Stimulated activated CD4-positive, alpha-beta T cell treated with anti-CD3 and anti-CD28 coated beads, TNF-alpha, amount 100 ng/mL, for 48 hours (primary cell): ENCODE results near the gene SLC6A17.
A peak's percentile ranks its signal among the peaks of the same experiment; 100 is the strongest.

Experiments
- DNase-seq, 3 donors: peaks; one replicate each; pipeline ENCODE4 v3.0.0-alpha.2; 2020; ENCODE audit warnings: low read depth in 3 of 3

The SLC6A17 gene

DNA sequence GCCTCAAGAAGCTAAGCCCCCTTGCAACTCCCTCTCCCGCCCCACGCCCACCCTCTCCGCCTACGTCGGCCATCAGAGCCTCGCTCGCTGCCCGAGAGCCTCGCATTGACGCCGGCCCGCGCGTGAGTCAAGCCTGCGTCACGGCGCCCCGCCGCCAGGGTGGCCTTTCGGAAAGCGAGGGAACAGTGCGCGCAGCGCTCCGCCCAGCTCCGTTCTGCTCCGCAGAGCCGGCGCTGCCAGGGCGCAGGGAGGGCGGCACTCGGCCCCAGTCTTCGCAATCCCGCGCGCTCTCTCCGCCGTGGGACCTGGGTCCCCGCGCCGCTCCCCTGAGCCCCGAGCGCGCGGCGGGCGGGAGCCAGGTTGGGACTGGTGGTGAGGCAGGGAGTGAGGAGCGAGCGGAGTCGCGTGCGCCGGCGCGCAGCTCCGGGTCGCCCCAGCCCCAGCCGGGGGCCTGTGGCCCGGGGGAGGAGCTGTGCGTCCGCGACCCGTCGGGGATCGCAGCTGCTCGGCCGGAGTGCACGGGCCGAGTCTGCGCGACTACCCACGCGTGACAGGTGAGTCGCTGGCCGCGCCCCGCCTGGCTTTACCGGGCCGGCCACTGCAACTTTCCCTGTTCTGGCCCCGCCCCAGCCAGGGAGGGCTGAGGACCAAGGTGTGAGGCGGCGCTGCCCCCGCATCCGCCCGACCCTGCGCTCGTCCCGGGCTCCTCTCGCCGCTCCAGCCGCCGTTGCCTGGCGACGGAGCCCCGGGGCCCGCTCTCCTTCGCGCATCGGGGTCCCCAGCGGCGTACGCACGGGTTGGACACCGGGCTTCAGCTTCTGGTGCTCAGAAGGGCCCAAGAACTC is at the start of gene SLC6A17:
TSS of gene SLC6A17 (plus strand) at position 165 of the 845 bp plus-strand sequence. CDS start 16,436 bp downstream, outside the sequence.
- peak; percentile 23 to 56 (median 48) for DNase-seq

DNA sequence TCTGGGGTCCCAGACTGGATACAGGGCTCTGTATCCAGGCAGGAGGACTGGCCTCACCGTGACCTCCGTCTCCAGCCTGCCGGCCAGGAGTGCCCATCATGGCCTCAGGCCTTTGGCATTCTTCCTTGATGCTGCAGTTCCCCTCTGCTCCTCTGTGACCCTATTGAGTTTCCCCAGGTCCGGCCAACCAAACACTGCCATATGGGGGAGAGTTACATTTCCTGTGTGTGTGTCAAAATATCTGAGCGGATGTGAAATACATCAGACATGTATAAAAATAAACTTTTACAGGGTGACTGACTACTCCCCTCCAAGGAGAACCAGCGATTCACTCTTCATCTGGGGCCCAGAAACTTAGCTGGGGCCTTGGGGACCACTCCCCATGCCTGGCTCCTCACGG is 48.2 kb upstream of the SLC6A17 start:
- DNase-seq = no peak

DNA sequence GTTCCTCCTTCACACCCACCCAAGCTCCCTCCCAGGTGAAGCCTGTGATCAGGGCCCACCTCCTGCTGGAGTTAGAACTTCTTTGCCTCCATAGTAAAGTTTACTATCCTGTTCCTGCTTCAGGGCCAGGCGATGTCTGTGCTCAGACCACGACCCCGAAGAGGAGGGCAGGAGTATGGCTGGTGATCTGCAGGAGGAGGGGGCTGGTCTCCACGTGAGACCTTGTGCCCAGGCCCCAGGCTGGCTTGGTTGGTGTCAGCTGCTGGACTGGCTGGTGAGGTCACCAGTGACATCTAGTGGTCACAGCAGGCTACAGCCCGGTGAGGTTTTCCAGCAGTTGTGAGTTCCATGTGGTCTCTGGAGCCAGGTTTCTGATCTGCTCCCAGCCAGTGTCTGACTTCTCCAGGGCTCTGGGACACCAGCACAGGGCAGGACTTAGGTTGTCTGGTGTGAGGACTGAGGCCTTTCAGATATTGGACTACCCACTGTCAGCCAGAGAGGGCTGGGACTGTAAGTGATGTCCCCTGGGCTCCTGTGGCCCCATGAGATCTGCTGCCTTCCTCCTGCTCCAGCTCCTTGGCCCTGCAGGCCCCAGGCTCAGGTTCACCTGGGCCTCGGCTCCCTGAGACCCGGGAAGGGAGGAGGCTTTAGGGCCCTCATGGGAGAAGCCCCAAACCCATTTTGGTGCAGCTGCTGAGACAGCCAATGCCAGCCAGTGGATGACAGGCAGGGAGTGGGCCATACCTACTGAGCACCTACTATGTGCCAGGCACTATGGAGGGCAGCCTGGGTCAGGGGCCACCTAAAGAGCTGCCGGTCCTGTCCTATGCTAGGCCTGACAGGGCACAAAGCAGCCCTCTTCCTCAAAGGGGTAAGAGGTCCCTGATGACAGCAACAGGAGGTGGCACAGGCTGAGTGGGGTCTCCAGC is 44.0 kb upstream of the SLC6A17 start:
- peak; percentile 32 to 43 (median 36) for DNase-seq

DNA sequence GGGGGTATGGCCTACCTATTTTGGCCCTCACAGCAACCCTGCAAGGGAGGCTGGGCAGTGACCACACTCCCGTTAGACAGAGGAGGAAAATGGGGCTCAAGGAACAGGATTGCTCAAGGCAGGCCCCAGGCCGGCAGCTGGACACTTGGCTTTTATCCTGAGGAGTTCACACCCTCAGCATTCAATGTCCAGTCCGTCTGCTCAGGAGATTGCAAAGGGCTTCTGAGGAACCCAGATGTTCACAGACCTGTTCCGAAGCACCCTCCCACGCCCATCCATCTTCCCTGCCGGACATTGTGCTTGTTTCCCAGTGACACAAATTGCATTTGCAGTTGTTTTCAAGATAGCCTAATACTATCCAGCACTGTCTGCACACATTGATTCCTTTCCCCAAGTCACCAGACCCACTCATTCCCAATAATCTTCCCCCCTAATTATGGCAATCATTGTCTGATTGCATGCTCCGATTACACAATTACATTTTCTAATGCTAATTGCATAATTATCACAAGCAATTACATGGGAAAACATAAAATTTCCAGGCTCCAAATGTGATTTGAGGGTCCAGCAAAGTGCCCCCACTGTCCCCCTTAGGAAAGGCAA is 42.3 kb upstream of the SLC6A17 start:
- no peak for DNase-seq

DNA sequence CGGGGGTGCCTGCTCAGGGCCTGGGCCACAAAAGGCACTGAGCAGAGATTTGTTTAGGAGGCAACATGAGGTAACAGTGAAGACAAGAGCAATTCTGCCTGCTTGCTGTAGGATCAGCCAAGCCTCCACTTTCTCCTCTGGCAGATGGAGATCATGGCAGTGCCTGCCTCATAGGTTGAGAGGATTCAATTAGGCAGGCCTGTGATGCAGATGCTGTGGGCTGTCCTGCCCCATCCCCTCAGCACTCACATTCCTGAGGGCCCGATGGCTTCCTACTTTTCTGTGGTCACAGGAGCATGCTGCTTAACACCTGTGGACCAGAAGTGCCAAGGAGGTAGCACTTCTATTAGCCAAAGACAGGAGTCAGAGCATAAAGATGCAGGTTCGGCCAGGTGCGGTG is 39.2 kb upstream of the SLC6A17 start:
- no peak for DNase-seq

DNA sequence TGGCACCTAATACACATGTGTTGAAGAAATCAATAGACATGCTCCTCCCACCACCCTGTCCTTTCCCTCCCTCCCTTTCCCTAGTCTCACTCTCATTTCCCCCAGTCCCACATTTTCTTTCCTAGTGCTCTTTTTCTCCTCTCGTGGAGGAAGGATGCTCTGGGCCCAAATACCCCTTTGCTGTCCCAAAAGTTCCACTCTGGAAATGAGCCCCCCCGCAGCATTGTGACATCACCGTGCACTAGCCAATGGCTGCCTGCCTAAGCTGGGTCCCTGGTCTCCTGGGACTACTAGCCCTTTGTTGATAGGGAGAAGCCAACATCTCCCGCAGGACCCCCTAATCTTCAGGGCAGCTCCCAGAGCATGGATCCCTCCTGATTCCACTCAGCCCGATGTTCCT is 38.2 kb upstream of the SLC6A17 start, which contains the start of gene UBL4B:
TSS of gene UBL4B (plus strand) at position 301 of the 400 bp plus-strand sequence. CDS start at position 393, 92 bp downstream.
- no peak for DNase-seq

DNA sequence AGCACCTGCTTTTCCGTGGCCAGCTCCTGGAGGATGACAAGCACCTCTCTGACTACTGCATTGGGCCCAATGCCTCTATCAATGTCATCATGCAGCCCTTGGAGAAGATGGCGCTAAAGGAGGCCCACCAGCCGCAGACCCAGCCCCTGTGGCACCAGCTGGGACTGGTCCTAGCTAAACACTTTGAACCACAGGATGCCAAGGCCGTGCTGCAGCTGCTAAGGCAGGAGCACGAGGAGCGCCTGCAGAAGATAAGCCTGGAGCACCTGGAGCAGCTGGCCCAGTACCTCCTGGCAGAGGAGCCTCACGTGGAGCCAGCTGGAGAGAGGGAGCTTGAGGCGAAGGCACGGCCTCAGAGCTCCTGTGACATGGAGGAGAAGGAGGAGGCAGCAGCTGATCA is 37.6 kb upstream of the SLC6A17 start:
- DNase-seq = no peak

DNA sequence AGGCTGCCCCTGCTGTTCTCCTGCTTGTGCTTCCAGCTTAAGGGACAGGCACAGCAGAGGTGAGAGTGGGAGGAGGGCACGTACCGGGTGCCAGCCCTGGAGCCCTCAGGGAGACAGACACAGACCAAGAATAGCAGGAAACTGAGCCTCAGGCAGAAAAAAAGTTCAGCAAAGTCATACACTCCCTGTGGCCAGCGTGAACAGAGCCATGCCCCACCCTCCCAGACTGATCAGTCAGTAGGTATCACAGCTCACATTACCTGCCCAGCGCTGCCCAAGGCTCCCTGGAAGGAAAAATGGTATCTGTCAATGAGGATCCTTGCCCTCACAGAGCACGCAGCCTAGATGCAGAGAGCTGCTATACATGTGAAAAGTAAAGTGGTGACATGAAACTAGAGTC is 36.7 kb upstream of the SLC6A17 start:
- no peak for DNase-seq

DNA sequence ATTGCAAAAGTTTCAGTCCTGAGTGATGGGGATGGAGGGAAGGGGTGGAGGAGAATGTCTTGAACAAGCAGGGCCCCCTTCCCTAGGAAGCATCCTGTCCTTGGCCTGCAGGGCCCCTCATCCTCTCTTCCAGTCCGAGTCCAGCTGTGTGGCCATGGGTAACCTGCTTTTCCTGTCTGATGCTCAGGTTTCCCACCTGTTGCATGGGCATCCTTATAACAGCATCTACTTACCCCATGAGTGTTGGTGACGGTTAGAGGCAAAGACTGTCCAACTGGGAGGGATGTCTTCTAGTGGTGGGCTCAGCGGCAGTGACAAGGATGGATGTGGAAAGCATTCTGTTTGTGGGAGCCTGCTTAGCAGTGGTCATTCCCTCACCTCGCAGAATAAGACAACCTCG is 36.1 kb upstream of the SLC6A17 start:
- no peak for DNase-seq

DNA sequence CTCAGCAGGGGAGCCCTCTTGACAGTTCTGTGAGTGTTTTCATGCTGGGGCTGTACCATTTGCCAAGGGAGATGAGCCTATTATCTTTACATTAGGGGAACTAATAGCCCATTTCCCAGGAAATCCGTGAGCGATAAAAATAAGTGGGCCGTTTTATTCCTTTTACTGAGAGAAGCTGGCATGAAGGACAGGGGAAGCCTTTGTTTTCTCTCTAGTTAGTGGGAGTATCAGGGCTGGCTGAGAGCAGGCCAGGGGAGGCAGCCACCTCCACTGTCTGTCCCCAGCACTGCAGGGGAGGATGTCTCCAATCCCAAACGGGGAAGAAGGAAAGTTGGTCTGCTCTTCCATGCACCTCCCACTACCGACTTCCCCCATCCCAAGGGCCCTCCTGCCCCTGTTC is 35.5 kb upstream of the SLC6A17 start:
- no peak for DNase-seq

DNA sequence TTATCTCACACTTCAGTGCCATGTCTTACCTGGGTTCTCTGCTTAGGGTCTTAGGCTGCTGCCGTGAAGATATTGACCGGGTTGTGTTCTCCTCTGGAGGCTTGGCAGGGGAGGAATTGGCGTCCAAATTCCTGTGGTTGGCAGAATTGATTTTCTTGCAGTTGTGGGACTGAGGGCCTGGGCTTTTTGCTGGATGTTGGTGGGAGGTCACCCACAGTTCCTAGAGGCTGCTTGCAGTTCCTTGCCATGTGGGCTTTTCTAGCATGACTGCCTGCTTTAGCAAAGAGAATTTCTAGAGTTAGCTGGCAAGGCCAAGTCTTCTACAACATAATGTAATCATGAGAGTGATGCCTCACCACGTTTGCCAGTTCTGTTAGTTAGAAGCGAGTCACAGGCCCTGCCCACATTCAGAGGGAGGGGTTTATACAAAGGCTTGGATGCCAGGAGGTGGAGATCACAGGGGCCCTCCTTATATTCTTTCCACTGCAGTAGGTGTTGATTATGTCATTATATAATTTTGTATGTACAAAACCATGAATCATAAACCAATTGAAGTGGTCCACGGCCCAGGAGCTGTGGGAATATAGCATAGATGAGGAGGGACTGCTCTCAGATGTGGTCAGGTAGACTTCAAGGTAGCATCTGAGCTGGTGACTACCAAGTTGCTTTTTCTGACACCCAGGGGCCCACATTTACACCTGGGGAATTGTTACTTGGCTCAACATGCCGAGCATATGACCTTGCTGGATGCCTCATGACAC is 31.5 kb upstream of the SLC6A17 start:
- DNase-seq = peak in 1 of 3 donors; percentile 23

DNA sequence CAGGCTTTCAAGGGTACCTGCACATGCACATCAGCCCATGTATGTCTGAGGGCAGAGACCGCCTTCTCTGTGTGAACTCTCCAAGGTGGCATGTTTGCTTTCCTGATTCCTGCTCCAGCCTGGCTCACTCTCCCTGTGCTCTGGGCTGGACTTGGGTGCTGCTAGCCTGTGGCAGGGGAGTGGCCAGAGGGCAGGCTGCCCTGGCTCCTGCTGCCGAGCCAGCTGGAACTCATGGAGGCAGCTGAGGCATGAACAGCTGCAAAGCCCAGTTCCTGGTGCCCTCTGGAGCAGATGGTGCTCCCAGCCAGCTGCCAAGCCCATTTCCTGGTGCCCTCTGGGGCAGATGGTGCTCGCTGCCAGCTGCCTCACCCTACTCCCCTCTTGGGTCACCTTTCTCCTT is 30.5 kb upstream of the SLC6A17 start:
- DNase-seq = no peak

DNA sequence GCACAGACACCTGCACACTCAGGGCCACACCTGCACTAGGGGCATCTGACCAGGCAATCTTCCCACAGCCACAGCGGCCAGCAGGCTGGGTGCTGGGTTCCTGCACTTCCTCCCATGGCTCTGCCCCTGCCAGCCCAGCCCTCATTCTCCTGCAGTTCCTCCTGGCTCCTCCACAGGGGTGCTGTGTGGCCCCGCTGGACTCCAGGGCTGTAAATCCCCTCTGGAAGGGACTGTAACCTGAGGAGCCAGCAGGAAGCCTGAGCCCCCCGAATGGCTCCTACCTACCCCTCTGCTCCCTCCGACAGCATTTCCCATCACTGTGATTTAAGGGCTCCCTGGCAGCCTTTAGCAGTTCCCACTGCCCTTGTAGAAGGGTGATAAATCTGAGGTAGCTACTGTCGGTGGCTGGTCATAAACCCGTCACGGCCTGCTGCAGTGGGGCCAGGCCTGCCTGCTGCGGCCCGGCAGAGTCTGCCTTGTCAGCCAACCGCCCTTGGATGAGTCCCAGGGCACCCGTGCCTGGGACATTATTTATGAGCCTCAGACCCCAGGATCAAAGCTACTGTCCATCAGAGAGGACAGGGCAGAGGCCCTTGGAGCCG is 29.2 kb upstream of the SLC6A17 start:
- no peak for DNase-seq

DNA sequence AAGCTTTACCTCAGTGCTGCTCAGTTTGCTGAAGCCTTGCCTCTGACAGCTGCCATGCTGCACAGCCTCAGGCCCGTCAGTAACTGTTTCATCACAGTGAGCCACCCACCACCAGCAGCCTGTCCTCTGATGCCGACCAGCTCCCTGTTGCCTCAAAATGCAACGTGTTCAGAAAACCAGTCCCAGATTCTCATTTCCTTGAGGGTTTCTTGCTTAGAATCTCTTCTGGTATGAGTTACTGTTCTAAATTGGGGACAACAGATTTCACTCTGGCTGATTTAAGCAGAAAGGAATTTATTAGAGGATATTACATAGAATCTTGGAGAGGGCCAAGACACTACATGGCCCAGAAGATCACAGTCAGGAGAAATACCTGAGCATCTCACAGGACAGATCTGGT is 27.1 kb upstream of the SLC6A17 start:
- no peak for DNase-seq

DNA sequence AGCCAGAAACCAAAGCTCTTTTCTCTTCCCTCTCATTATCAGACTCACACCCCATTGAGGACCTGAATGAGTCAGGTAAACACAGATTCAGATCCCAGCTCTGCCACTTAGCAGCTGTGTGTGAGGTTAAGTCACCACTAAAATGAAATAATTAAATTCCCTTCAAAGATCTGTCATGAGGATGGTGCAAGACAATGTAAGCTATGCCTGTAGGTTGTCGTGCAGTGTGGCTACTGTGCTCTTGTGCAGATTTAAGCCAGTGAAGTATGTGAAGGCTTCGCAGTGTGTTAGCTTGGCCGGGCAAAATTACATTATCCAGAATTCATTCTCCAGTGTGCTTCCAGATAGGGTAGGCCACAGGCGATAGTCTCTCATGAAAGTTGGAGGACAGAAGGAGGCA is 24.5 kb upstream of the SLC6A17 start:
- DNase-seq = no peak

DNA sequence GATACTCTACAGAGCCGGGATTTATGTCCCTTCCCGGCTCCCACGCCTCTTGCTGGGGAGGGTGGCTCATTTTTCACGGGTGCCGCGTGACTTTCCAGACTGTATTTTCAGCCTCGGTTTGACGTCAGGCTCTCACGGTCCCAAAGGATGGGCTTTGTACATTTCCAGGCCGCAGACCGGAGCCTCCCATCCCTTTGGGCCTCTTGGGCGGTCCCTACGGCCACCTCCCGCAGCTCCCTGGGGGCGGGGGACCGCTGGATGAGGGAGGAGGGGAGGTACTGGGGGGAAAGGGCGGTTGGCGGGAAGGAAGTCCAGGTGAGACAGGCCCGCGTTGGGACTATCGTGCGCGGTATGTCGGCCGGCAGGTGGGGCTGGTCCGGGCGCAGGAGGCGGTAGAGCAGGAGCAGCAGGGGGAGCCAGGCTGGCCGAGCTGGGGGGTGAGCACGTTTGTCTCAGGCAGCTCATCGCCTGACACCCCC is 20.1 kb upstream of the SLC6A17 start:
- DNase-seq = no peak

DNA sequence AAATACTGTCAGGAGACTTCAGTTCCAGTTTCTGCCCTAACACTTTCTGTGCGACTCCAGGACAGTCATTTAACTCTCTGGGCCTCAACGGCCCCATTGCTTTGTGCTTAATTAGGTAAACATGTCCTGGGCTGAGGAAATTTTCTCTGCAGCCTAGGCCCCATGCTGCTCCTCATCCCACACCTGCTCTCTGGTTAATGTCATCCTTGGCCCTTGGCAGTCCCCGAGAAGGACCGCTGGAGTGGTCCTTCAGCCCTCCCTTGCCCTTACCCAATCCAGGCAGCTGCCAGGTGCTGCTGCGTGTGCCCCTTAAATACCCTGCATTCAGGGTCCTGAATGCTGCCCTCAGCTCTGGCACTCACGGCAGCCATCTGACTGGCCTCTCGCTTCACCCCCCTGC is 19.3 kb upstream of the SLC6A17 start:
- DNase-seq = no peak

DNA sequence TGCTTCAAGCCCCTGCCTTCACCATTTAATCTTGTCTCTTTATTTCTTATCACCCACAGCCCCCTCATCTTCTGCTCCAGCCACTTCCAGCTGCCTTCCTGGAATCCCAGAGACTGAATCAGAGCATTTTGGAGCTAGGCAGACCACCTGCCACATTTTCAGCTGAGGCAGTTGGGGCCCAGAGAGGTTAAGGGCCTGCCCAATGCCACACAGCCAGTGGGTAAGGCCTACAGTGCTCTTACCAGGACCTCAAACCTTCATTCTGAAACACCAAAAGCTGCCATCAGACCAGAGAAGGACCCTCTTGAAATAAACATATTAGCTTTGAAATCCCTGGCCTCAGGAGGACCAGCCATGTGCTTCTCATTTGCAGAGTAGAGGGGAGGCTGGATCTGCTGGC is 17.6 kb upstream of the SLC6A17 start:
- DNase-seq = no peak

DNA sequence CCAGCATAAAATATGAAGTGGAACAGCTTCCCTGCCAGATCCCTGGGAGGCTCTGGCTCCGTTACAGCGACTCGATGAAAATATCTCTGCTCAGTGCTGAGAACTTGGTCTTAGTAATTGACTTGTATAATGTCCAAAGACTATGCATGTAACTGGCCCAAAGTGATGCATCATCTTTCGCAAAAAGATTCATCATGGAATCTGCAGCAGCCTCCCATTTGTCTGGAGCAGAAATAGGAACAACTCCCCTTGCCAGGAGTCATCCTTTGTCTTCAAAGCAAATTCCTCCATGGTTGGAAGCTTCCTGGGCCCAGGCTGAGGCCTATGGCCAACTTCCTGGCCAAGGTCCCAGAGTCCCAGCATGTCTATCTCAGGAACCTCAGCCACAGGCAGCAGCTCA is 16.9 kb upstream of the SLC6A17 start:
- no peak for DNase-seq

DNA sequence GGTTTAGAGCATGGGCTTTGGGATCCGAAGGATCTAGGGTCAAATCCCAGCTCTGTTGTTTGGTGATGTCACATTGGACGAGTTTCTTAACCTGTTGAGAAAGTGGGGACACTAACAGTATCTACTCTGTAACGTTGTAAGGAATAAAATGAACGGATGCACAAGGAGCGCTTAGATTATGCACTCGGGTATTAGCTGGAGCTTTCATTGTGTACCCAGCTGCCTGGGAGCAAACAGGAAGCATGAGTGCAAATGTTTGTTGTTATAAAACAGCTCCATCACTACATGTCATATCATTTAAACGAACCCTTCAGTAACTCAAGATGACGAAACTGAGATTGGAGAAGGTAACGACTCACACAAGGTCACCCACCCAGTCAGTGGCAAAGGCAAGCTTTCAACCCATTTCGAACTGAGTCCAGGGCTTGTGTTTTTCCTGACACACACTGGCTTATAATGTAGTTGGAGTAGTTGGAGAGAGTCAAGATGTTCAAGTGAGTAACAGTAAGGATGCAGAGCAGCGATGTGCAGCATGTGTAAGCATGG is 16.2 kb upstream of the SLC6A17 start:
- no peak for DNase-seq

DNA sequence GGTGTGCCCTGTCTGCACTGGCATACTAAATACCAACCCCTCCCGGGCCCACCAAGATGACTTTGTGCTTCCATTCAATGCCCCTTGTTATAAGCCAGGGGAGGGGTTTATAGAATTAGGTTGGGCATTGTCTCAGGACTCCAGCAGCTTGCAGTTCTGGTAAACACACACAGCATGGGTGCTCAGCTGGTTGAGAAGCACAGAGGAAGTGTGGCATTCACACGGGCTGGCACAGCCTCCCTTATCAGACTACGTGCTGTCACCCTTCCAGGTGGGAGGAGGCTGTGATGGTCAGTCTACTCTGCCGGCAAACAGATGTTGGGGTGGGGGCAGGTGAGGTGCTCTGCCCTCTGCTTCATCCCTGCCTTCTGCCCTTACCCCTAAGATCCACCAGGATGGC is 15.0 kb upstream of the SLC6A17 start:
- DNase-seq = no peak
